DOHH2 (cell line): ENCODE data around the gene CA5A.

Experiments
- H3F3A ChIP-seq: fragments of 200-600 bp; sonication (generic), shearing (Covaris generic); 2 replicates; pipeline ENCODE4 v1.6.0; 2016; ENCODE audit warnings: antibody characterized with exemption, mild to moderate bottlenecking; ENCODE audit not compliant: control insufficient read depth, insufficient read depth
- H3K27ac ChIP-seq: fragments of 200-600 bp; sonication (generic); 2 replicates; pipeline ENCODE4 v1.5.1; 2014; ENCODE audit warnings: low read depth, mild to moderate bottlenecking, low read length, moderate library complexity
- H3K27me3 ChIP-seq: fragments of 200-600 bp; sonication (generic); 2 replicates; pipeline ENCODE4 v1.6.1; 2014; ENCODE audit warnings: mild to moderate bottlenecking, low read length, mixed read lengths; ENCODE audit not compliant: control insufficient read depth
- H3K36me3 ChIP-seq: fragments of 200-600 bp; sonication (generic); 2 replicates; pipeline ENCODE4 v1.6.1; 2014; ENCODE audit warnings: mild to moderate bottlenecking, low read length, moderate library complexity, mixed read lengths; ENCODE audit not compliant: control insufficient read depth
- H3K4me1 ChIP-seq: fragments of 200-600 bp; sonication (generic); 2 replicates; pipeline ENCODE4 v1.6.1; 2014; ENCODE audit warnings: mild to moderate bottlenecking, low read length, mixed read lengths; ENCODE audit not compliant: control insufficient read depth
- H3K4me2 ChIP-seq: fragments of 200-600 bp; sonication (generic); 2 replicates; pipeline ENCODE4 v1.6.0; 2014; ENCODE audit warnings: mild to moderate bottlenecking, low read length, moderate library complexity
- H3K4me3 ChIP-seq: fragments of 200-600 bp; sonication (generic); 2 replicates; pipeline ENCODE4 v1.5.1; 2014; ENCODE audit warnings: mild to moderate bottlenecking, low read length, mixed read lengths
- H3K79me2 ChIP-seq: fragments of 200-600 bp; sonication (generic); 2 replicates; pipeline ENCODE4 v1.6.1; 2014; ENCODE audit warnings: mild to moderate bottlenecking, low read length, mixed read lengths; ENCODE audit not compliant: control insufficient read depth
- H3K9me2 ChIP-seq: fragments of 200-600 bp; sonication (generic); replicated peaks from 2 replicates; pipeline ENCODE4 v1.6.1; 2014; ENCODE audit warnings: mild to moderate bottlenecking, low read length, mixed read lengths; ENCODE audit not compliant: control insufficient read depth
- H3K9me3 ChIP-seq: fragments of 200-600 bp; sonication (generic); 2 replicates; pipeline ENCODE4 v1.6.1; 2014; ENCODE audit warnings: antibody characterized with exemption, low read length, mixed read lengths; ENCODE audit not compliant: control insufficient read depth, insufficient read depth
- H4K20me1 ChIP-seq: fragments of 200-600 bp; sonication (generic); 2 replicates; pipeline ENCODE4 v1.6.0; 2014; ENCODE audit warnings: low read depth, mild to moderate bottlenecking, antibody characterized with exemption, low read length, moderate library complexity; ENCODE audit not compliant: control insufficient read depth, insufficient read depth
- CTCF ChIP-seq: fragments of 200-600 bp; sonication (generic); IDR thresholded peaks from one replicate; pipeline ENCODE4 v1.5.1; 2014; ENCODE audit warnings: antibody characterized with exemption, mild to moderate bottlenecking, low read depth, low read length; ENCODE audit not compliant: poor library complexity, severe bottlenecking
- EZH2phosphoT487 ChIP-seq: fragments of 200-600 bp; sonication (generic); IDR thresholded peaks from 2 replicates; pipeline ENCODE4 v1.6.1; 2017; ENCODE audit warnings: borderline replicate concordance, mild to moderate bottlenecking, antibody characterized with exemption, low read length, moderate library complexity, mixed read lengths

The CA5A gene

DNA sequence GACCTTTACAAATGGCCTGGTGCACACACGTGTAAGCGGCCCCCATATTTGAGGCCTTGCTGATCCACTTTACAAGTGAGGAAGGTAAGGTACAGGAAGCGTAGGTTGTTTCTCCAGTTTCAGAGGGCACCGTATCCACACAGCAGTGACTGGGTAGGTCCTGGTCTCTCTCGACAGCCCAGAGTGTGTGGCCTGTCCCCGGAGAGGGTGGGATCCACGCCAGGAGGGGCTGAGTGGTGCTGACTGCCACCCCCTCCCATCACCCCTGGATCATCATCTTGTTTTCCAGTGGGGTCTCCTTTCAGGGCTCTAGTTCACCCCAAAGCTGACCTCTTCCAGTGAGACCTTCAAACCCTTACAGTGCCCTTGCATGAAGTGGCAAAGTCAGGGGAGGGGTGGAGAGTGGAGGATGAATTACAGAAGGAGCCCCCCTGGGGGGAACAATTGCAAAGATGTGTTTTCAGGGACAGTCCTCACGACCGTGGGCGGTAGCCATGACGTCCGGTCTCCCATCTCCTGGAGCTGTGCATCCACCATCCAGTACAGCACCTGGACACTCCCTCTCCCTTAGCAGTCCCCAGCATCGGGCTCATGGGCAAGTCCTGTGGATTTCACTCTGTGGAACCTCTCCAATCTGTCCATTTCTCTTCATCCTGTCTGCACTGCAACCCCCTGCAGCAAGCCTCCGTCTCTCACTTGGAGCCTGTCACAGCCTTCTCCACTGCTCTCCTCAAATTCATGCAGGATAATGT lies 10.4 kb upstream of the CA5A start:
- Histone ChIP-seq H3K4me3 (no peak overlapping the region), H3K27me3 (0 out of 2 replicates have a peak, but pooled peaks cover 4% of the 10 kb centered on the region), H3K36me3 (peaks cover 2% of the 10 kb centered on the region), H3K79me2 (peaks cover 3% of the 10 kb centered on the region), H4K20me1 (no peaks in the 10 kb centered on the region), H3K27ac (no peak overlapping the region), H3K9me2 (no peaks in the 10 kb centered on the region), H3K9me3 (no peaks in the 10 kb centered on the region), H3K4me1 (peaks cover 13% of the 10 kb centered on the region), H3K4me2 (no peak overlapping the region), H3F3A (no peaks in the 10 kb centered on the region)
- TF ChIP-seq EZH2phosphoT487 (no peak), CTCF (no peak)

DNA sequence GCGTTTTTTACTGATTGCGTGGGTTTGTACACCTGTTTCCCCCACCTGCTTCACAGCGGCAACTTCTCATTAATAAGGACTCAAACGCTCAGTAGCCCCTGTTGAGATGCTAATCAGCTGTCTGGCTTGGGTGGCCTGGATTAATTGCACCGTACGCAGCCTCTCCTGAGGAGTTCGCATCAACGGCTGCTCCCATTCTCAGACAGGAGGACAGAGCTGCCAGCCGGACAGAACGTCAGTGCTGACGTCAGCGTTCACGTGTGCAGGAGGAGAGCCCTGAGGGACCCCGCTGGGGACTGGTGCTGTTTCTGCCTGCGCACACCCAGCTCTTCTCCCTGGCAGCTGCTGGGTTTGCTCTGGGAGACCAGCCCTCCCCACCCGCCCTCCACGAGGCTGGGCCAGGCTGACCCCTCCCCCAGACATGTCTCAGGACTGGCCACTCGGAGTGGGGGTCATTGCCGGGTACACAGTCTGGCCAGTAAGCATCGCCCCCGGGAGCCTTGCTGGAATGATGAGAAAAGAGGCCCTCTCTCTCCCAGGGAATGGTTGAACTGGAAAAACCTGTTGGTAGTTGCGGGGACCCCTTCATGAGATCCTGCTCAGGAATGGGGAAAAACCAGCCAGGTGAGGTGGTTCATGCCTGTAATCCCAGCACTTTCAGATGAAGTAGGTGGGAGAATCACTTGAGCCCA lies 9.2 kb upstream of the CA5A start:
- peaks cover 13% of the 10 kb centered on the region for H3K4me1 ChIP-seq
- no peaks in the 10 kb centered on the region for H3K9me3 ChIP-seq
- TF ChIP-seq EZH2phosphoT487, result no peak
- no peak for TF ChIP-seq CTCF
- no peaks in the 10 kb centered on the region for H3K79me2 ChIP-seq
- H4K20me1 ChIP-seq, result no peaks in the 10 kb centered on the region
- no peaks in the 10 kb centered on the region for H3K36me3 ChIP-seq
- 0 out of 2 replicates have a peak, but pooled peaks cover 4% of the 10 kb centered on the region for H3K27me3 ChIP-seq
- no peaks in the 10 kb centered on the region for H3F3A ChIP-seq
- H3K9me2 ChIP-seq, result no peaks in the 10 kb centered on the region
- H3K4me2 ChIP-seq, result peak overlapping the region; percentile 39
- H3K4me3 ChIP-seq, result no peak overlapping the region; the same call in 1 of the 2 replicates
- no peak overlapping the region for H3K27ac ChIP-seq

- H3K36me3 ChIP-seq, result no peaks in the 10 kb centered on the region
- H3K4me2 ChIP-seq, result no peak overlapping the region
- H3K9me3 ChIP-seq, result no peaks in the 10 kb centered on the region
- no peaks in the 10 kb centered on the region for H3K79me2 ChIP-seq
- H3K4me3 ChIP-seq, result no peak overlapping the region
- no peaks in the 10 kb centered on the region for H3K4me1 ChIP-seq
- 0 out of 2 replicates have a peak, but pooled peaks cover 7% of the 10 kb centered on the region for H3K27me3 ChIP-seq
- no peaks in the 10 kb centered on the region for H4K20me1 ChIP-seq
- no peak overlapping the region for H3K27ac ChIP-seq
- no peaks in the 10 kb centered on the region for H3F3A ChIP-seq
- TF ChIP-seq CTCF (no peak), EZH2phosphoT487 (no peak)
- no peaks in the 10 kb centered on the region for H3K9me2 ChIP-seq
These were observed 6.4 kb upstream of the CA5A start for GRCh38 chr16:87942680-87943079.
